Ectodermal cell (in vitro differentiated cells): ENCODE results near the gene DUSP10.

Experiments used
- H3K27ac ChIP-seq: 2 replicates; pipeline ENCODE4 v1.7.0; 2013; ENCODE audit warnings: mild to moderate bottlenecking, low read depth, low read length; ENCODE audit not compliant: insufficient read depth, poor library complexity, severe bottlenecking
- H3K27me3 ChIP-seq: 2 replicates; pipeline ENCODE4 v1.7.0; 2013; ENCODE audit warnings: mild to moderate bottlenecking, low read length; ENCODE audit not compliant: insufficient read depth, control insufficient read depth, poor library complexity, severe bottlenecking
- H3K36me3 ChIP-seq: one replicate; pipeline ENCODE4 v1.7.0; 2013; ENCODE audit warnings: low read length; ENCODE audit not compliant: control insufficient read depth, insufficient read depth
- H3K4me1 ChIP-seq: one replicate; pipeline ENCODE4 v1.7.0; 2013; ENCODE audit warnings: low read length; ENCODE audit not compliant: control insufficient read depth, insufficient read depth
- H3K4me3 ChIP-seq: 2 replicates; pipeline ENCODE4 v1.7.0; 2013; ENCODE audit warnings: low read depth, low read length, control low read depth; ENCODE audit not compliant: insufficient read depth
- H3K9me3 ChIP-seq: 2 replicates; pipeline ENCODE4 v1.7.0; 2013; ENCODE audit warnings: mild to moderate bottlenecking, low read length, moderate library complexity; ENCODE audit not compliant: control insufficient read depth
- WGBS, 2 experiments: methylation state at CpG; one replicate each; pipeline ENCODE4 v1.1.7; 2013; ENCODE audit warnings: missing lambda C conversion rate in 2 of 2; 5-methylcytosine and 5-hydroxymethylcytosine counted together

DUSP10 gene

DNA sequence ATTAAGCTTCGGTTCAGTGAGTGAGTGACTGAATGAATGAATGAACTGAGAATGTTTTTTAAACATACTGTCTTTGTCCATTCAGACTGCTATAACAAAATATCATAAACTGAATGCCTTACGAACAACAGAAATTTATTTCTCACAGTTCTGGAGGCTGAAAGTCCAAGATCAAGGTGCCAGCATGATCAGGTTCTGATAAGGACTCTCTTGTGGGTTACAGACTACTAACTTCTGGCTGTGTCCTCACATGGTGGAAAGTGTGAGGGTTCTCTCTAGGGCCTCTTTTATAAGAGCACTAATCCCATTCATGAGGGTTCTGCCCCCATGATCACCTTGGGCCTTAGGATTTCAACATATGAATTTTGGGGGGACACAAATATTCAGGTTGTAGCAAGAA lies 7.1 kb upstream of the DUSP10 start:
- 90 to 100% methylated on average over 2 of the region's 2 CpGs for WGBS, 2 experiments
- H3K36me3 ChIP-seq, result no peaks in the 10 kb centered on the region

DNA sequence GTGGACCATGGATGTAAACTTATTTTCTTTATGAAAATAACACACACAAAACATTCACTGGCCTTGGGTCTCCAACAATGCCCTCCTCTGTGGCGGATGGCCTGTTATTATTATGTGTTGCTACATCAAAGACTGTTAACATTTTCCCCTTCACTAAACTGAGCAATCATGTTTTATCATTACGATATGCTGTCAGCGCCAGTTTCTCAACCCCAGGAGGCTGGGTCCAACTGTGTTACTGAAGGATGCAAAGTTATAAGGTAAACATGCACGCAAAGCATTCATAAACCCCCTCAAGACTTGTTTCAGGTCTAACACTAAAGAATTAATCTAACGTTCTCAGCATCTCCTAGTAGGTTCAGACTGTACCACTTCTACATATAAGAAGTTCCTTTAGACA lies 6.0 kb upstream of the DUSP10 start:
- Histone ChIP-seq H3K27me3 (peaks cover 11% of the 10 kb centered on the region), H3K9me3 (no peaks in the 10 kb centered on the region), H3K27ac (no peak overlapping the region), H3K36me3 (no peaks in the 10 kb centered on the region), H3K4me3 (no peak overlapping the region), H3K4me1 (no peaks in the 10 kb centered on the region)
- 84 to 86% methylated on average over 4 to 5 of the region's 5 CpGs for WGBS, 2 experiments

More for the DNA sequence above, 7.1 kb upstream of the DUSP10 start:
- H3K4me1 ChIP-seq, result no peaks in the 10 kb centered on the region
- H3K27ac ChIP-seq, result no peak overlapping the region
- no peak overlapping the region for H3K4me3 ChIP-seq
- no peaks in the 10 kb centered on the region for H3K9me3 ChIP-seq
- peaks cover 5% of the 10 kb centered on the region for H3K27me3 ChIP-seq

DNA sequence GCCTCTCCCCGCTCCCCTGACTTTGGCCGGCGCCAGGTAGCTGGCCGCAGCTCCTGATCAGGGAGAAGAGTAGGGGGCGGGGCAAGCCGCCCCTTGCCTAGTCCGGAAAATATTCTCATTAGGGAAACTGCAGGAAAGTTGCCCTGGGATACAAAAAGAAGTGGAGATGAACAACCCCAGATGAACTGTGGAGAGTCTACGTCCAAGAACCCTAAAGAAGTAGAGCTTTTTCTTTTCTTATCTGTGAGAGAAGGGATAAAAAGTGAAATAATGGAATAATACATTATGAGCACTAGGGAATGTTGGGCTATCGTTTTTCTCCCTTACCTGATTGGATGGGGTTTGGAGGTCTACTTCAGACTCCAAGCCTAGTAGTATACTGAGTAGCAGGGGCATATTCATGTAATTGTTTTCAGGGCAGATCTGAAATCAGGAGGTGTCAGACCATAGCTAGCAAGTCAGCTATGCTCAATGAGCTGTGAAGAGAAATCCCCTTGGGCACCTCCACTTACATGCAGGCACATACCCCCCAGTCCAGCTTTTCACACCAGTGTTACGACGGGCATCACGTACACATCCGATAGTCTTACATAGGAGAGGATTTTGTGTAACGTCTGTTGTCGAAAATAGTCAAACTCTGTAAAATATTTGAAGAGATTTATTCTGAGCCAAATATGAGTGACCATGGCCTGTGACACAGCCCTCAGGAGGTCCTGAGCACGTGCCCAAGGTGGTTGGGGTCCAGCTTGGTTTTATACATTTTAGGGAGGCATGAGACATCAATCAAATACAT lies 1.7 kb upstream of the DUSP10 start:
- Histone ChIP-seq H3K9me3 (no peaks in the 10 kb centered on the region), H3K36me3 (no peaks in the 10 kb centered on the region), H3K4me1 (peaks cover 6% of the 10 kb centered on the region), H3K4me3 (peak overlapping the region; percentile 58), H3K27me3 (peaks cover 33% of the 10 kb centered on the region), H3K27ac (no peak overlapping the region)
- WGBS, 2 experiments, result 32 to 37% methylated on average over 16 of the region's 16 CpGs

DNA sequence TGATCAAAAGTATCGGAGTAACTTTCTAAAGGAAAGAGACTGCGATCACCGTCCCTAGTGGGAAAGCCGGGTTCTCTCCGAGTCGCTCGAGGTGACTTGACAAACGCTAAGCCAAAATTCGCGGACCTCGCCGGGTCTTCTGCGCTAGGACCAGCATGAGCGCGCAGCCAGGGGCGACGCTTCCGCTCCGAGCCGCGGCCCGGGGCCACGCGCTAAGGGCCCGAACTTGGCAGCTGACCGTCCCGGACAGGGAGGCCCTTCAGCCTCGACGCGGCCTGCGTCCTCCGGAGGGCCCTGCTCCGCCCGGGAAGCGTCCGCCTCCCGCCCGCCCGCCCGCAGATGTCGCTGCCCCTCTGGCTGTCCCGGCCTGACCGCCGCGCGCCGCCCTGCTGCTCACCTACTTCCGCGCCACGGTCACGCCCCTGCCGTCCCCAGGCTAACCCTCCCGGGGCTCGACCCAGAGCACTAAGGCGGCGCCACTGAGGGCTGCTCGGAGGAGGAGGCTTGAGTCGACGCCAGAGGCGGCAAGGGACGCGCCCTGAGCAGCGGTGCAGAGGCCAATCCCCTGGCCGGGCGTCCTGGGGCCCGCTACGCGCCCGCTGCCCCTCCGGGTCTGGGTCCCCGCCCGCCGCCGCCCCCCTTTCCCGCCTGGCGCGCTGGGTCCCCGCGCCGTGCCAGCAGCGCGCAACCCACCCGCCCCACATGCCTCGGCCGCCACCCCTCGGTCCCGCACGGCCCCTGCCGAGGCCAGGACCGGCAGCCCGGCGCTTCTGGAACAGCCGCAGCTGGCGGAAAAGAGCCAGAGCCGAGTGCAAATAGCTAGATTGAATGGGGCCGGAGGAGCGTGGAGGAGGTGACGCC lies 896 bp upstream of the DUSP10 start:
- peaks cover 6% of the 10 kb centered on the region for H3K4me1 ChIP-seq
- 0 to 1% methylated on average over 98 of the region's 98 CpGs for WGBS, 2 experiments

DNA sequence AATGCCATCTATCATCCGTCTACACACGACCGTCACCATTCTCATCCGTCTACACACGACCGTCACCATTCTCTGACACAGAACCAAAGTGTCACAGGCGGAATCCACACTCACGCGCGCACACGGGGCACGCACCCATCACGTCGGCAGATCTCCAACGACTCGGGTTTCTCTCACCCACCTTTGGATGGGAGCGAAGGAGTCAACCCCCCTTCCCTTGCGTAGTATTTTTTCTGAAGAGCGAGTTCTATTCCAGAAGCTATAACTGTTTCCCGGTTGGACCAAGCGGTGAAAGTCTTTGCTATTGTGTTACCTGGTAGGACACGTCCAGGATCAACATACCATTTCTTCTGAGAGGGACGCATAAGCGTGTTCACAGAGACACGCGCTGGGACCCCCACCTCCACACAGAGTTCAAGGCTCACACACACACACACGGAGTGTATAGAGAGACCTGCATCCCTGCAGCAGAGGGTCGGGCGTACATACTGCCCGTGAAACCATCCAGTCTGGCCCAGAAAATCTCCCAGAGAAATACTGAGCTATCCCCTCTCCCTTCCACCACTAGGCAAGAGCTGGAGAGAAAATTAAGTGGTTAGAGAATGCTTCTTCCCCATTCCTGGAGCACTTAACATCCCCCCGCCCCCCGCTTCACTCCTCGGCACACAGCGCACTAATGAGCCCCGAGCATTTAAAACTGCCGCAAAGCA lies 741 bp downstream of the DUSP10 start:
- Histone ChIP-seq H3K4me3 (peak overlapping the region; percentile 63), H3K4me1 (peaks cover 6% of the 10 kb centered on the region), H3K9me3 (no peaks in the 10 kb centered on the region), H3K27me3 (peaks cover 33% of the 10 kb centered on the region), H3K27ac (no peak overlapping the region), H3K36me3 (no peaks in the 10 kb centered on the region)
- 1 to 2% methylated on average over 36 of the region's 36 CpGs for WGBS, 2 experiments

More for the DNA sequence above, 896 bp upstream of the DUSP10 start:
- Histone ChIP-seq H3K27ac (peak overlapping the region; percentile 50), H3K9me3 (no peaks in the 10 kb centered on the region), H3K4me3 (peak overlapping the region; percentile 58), H3K36me3 (no peaks in the 10 kb centered on the region), H3K27me3 (peaks cover 33% of the 10 kb centered on the region)

DNA sequence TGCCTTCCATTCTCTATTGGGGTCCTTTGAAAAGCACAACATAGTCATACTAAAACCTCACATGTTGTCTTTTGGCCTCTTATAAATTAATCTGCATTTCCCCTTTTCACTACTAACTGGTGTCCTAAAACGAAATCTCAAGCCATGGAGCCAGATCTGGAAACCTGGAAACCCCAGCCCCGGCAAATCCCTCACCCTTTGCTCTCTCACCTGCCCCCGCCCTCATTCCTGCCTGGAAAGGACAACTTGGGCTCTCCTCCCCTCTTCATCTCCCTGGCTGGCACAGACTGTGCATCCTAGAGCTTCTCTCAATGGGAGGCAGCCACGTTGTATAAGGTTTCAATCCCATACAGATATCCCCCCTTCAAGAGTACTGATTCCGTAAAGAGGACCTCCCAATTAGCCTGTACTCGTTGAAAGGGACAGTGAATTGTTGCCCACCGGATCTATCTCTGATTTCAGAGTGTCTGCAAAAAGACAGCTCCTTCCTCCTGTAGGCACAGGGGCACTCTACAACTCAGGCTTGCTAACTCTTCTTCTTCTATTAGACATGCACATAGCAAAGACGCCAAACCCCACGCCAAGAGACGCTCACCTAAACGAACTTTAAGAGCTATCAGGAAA lies 1.4 kb downstream of the DUSP10 start:
- Histone ChIP-seq H3K4me3 (peak overlapping the region; percentile 63), H3K27me3 (peaks cover 33% of the 10 kb centered on the region), H3K36me3 (no peaks in the 10 kb centered on the region), H3K9me3 (no peaks in the 10 kb centered on the region), H3K27ac (no peak overlapping the region), H3K4me1 (peaks cover 6% of the 10 kb centered on the region)
- WGBS, 2 experiments, result 20 to 25% methylated on average over 11 of the region's 11 CpGs

DNA sequence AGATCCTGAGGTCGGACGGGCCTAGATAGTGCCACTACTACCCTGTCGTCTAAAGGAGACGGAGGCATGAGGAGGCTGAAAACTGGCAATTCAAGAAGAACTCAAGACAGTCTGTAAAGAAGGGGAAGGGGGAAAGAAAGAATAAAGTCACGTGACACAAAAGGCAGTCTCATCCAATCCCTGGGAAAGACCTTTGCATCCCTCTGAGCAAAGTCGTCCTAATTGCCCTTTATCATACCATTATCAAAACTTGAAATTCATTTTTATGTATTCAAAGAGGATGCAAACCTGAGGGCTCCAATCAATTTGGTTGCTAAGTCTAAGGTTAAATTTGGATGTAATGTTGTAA lies 2.2 kb downstream of the DUSP10 start:
- Histone ChIP-seq H3K27ac (no peak overlapping the region), H3K4me3 (no peak overlapping the region), H3K9me3 (no peaks in the 10 kb centered on the region), H3K4me1 (peaks cover 6% of the 10 kb centered on the region), H3K27me3 (peaks cover 33% of the 10 kb centered on the region), H3K36me3 (no peaks in the 10 kb centered on the region)
- 90 to 93% methylated on average over 5 to 6 of the region's 6 CpGs for WGBS, 2 experiments

DNA sequence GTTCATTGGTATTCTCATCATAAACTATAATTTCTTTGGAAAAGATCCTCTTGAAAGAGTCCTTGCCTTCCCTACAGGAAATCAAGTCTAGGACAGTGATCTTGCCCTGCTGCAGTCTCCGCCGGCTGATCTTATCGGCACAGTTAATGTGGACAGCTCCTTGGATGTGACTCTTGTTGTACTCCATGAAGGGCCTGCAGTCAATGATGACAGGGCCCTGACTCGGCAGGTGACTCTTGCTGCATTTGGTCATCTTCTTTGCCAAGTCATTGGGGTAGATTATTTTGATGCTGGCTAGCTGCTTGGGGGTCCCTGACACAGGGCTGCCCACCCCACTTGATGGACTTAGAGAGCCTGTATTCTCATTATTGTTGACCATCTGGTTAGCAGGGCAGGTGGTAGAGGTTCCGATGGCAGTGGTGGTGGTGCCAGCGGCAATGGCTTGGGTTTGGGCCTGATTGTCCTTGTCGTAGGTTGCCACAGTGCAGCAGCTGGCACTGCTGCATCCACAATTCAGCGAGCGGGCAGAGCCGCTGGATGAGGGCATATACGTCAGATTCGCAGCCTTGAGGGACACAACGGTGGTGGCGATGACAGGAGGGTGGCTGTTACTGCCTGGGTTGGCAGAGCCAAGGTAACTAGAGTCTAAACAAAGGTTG lies 2.7 kb downstream of the DUSP10 start:
- no peak overlapping the region for H3K27ac ChIP-seq
- 95 to 97% methylated on average over 14 of the region's 14 CpGs for WGBS, 2 experiments
- peaks cover 6% of the 10 kb centered on the region for H3K4me1 ChIP-seq
- no peak overlapping the region for H3K4me3 ChIP-seq
- H3K36me3 ChIP-seq, result no peaks in the 10 kb centered on the region
- H3K27me3 ChIP-seq, result peaks cover 30% of the 10 kb centered on the region
- no peaks in the 10 kb centered on the region for H3K9me3 ChIP-seq

DNA sequence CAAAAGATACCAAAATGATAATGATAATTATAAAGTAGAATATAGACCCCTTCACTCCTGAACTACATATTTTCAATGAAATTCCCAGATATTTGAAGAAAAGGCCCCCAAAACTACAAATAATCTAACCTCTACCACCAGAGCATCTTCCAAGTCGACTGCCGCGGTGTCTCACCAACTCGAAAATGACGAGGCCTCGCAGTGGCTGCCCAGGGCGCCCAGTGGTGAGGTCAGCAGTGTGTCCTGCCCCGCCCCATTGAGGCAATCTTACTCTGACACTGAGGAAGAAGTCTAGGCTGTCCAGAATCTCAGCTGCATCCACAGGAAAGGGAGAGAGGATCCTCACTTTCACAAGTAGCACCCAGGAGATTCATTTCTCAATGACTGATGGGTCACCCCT lies 5.2 kb downstream of the DUSP10 start:
- Histone ChIP-seq H3K9me3 (no peaks in the 10 kb centered on the region), H3K4me1 (peaks cover 6% of the 10 kb centered on the region), H3K27ac (no peak overlapping the region), H3K4me3 (no peak overlapping the region), H3K27me3 (peaks cover 22% of the 10 kb centered on the region), H3K36me3 (no peaks in the 10 kb centered on the region)
- WGBS, 2 experiments, result 94 to 96% methylated on average over 8 of the region's 8 CpGs
